ENCODE data around the gene MAGI3.

GRCh38 chr1:113507552-113508214, 117.4 kb downstream of the MAGI3 start:
- TF ChIP-seq CTCF (IDR thresholded peaks at IDR 0.05) (no peak), EZH2 (IDR thresholded peaks at IDR 0.05; ENCODE audit: borderline replicate concordance, insufficient read depth, low read depth, low read length, poor library complexity, severe bottlenecking) (no peak)

Data from B cell (primary cell).